HG02981 (cell line): Measurements from ENCODE around the gene GPR158.

Experiments
- ATAC-seq: cut with Tn5 transposase; IDR thresholded peaks from one replicate; pipeline ENCODE4 v1.9.1; 2021; ENCODE audit warnings: mild to moderate bottlenecking, moderate library complexity; ENCODE audit not compliant: unreplicated experiment

Gene GPR158

GRCh38 chr10:25498645-25499044, 323.8 kb downstream of the GPR158 start:
- ATAC-seq = no peak

GRCh38 chr10:25501912-25502311, 327.1 kb downstream of the GPR158 start:
- ATAC-seq = no peak

GRCh38 chr10:25502453-25502852, 327.7 kb downstream of the GPR158 start:
- no peak for ATAC-seq

GRCh38 chr10:25504306-25504705, 329.5 kb downstream of the GPR158 start:
- no peak for ATAC-seq

GRCh38 chr10:25504838-25505237, 330.0 kb downstream of the GPR158 start:
- no peak for ATAC-seq

- ATAC-seq = no peak
Observed at GRCh38 chr10:25505466-25505865, 330.7 kb downstream of the GPR158 start.

- no peak for ATAC-seq
Observed at GRCh38 chr10:25506821-25507335, 332.1 kb downstream of the GPR158 start.

GRCh38 chr10:25508112-25508815, 333.5 kb downstream of the GPR158 start:
- ATAC-seq = no peak

GRCh38 chr10:25509151-25509550, 334.4 kb downstream of the GPR158 start:
- no peak for ATAC-seq

GRCh38 chr10:25522294-25522693, 347.5 kb downstream of the GPR158 start:
- no peak for ATAC-seq

GRCh38 chr10:25522946-25523608, 348.3 kb downstream of the GPR158 start:
- ATAC-seq = no peak

GRCh38 chr10:25530306-25530705, 355.5 kb downstream of the GPR158 start:
- ATAC-seq = no peak

- no peak for ATAC-seq
Observed at GRCh38 chr10:25531457-25532061, 356.8 kb downstream of the GPR158 start.

- ATAC-seq = no peak
Observed at GRCh38 chr10:25532213-25532612, 357.4 kb downstream of the GPR158 start.

GRCh38 chr10:25536027-25536426, 361.2 kb downstream of the GPR158 start:
- ATAC-seq = no peak

GRCh38 chr10:25547382-25547781, 372.6 kb downstream of the GPR158 start:
- no peak for ATAC-seq

- no peak for ATAC-seq
Observed at GRCh38 chr10:25552283-25552919, 377.6 kb downstream of the GPR158 start.

- ATAC-seq = no peak
Observed at GRCh38 chr10:25555865-25556264, 381.1 kb downstream of the GPR158 start.

GRCh38 chr10:25556457-25556856, 381.7 kb downstream of the GPR158 start:
- ATAC-seq = no peak

- no peak for ATAC-seq
Observed at GRCh38 chr10:25557136-25557535, 382.3 kb downstream of the GPR158 start.

GRCh38 chr10:25561758-25562157, 387.0 kb downstream of the GPR158 start:
- ATAC-seq = no peak
